Amygdala (tissue), 56 donors: Measurements from ENCODE around the gene TMEM127.

Experiments used
- DNase-seq, 56 donors: peaks; one replicate each; lab custom pipeline; 2025; lab: John Stamatoyannopoulos, UW

TMEM127 gene

DNA sequence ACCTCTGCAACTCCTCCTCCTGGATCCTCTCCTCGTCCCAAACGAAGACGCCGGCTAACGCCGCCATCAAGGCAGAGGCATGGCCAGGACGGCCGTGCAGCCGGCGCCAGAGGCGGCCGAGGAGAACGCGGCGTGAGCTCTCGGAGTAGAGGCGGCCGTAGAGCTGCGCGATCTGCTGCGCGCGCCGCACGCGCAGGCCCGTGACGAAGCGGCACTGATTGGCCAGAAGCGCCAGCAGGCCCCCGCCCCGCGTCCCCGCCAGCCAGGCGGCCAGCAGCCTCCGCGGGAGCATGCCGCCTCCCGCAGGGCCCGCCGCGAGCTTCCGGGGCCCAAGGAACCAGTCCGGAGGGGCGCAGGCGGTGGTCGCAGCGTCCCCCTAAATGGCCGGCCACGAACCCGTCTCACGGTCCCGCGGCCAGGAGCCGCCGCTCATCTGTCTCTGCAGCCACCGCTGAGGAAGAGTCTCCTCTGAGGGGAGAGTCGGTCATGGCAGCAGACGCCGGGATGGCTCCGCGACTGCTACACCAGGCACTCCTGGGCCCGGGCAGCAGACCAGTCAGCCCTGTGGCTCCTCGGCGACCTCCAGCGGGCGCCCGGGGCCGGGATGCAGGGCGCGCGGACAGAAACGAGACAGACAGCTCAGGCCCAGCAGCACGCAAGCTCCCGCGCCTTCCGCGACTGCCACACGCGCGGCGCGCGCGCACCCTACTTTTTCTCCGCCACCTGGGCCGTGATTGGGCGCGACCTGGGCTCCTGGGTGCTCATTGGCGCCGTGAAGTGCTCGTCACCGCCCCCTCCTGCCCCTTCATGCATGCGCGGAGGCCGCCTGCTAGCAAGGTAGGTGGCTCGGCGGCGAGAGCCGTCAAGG is 57.4 kb downstream of the TMEM127 start, which contains the start of gene STARD7:
TSS of gene STARD7 (minus strand) at position 685 of the 868 bp plus-strand sequence. CDS start at position 292, 393 bp downstream.
- peak; percentile 85 to 98 (median 94) for DNase-seq

DNA sequence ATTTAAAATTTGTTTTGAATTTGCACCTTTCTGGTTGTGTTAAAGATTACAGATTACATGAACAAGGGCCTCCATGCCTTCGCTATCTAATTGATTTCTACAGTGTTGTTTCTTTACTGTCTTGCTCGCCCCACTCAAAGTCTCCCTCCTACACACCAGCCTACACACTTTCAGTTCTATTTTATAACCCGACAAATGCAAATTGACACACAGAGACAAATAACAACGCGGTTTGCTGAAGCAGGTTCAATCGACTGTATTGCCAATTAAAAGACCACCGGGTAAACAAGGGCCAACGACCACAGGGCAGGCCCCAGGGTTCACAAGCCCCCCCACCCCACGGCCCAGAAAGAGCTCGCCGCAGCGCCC is 58.0 kb downstream of the TMEM127 start:
- no peak for DNase-seq

DNA sequence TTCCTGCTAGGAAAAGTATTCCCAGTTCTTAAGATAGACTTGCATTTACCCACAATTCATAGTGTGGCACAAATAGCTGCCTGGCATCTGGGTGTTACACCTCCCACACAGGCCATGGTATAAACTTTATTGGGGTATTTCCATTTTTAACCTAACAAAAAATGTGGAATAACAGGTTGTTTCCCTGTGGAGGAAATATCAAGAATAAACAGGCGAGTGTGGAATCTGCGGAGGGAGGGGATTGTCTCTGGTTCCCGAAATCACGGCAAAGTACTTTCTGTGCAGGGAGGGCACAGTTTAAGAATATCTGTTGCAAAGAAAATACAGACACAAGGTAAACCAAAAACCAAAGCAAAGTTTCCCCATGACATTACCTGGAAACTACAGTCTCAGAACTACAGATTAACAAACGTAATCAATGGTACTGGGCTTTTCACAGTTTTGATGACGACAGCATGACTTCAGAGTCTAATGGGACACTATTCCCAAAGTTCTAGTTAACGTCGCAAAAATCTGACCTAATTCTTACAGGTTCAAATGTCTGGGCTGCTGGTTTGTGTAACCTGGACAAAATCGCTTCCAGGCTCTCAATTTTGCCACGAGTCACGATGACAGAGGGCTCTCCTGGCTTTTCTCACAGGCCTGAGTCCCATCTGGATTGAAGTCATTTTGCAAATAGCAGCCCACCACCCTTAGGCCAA is 58.6 kb downstream of the TMEM127 start:
- no peak for DNase-seq

DNA sequence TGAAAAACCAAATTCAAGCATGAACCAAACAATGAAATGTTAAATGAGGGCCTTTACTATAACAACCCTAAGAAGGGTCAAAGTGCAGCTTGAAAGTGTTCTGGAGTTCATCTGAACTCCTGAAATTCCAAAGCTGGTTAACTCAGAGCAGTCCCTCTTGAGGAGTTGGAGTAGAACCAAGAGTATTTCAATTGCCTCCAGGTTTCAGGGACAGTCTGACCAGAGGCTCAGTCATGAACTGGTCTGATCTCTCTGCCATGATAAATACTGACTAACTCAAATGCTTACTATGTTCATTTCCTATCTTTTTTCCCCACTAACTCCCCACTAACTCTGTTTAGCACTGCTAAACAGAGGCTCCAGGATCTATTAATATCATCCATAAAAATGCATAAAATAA is 59.9 kb downstream of the TMEM127 start:
- no peak for DNase-seq

DNA sequence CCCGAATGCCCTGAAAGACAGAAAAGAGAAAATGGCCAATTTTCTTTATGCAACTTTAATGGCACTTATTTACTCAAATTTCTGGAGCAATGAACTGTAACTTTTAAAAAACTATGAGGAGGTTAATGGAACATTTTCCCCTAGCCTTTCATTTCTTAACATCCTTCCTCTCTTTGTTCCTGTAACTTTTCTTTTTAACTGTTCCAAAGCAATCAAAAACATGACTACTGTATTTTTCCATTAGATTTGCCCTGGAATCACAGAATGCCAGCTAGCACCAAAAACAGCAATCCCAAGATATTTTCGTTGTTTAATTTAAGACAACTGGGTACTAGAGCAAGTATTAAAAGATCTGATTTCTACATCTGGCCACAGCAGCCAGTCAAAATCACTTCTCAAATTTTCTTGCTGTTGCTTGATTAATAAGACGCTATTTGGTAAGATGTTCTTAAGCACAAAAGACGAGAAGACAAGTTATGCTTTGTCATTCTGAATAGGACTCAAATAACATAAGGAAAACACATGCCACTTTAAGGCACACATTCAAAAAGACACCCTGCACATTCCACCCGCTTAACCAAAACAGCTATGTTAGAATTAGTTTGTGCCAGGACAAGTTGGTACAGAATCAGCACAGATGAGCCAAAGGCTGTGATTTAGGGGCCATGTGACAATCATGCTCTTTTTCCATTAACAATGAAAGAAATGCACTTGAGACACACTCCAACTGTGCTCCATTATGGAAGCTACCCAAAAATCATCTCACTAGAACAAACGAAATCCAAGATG is 60.8 kb downstream of the TMEM127 start:
- DNase-seq, result peak in 18 of 56 donors; percentile 9 to 67 (median 24)

DNA sequence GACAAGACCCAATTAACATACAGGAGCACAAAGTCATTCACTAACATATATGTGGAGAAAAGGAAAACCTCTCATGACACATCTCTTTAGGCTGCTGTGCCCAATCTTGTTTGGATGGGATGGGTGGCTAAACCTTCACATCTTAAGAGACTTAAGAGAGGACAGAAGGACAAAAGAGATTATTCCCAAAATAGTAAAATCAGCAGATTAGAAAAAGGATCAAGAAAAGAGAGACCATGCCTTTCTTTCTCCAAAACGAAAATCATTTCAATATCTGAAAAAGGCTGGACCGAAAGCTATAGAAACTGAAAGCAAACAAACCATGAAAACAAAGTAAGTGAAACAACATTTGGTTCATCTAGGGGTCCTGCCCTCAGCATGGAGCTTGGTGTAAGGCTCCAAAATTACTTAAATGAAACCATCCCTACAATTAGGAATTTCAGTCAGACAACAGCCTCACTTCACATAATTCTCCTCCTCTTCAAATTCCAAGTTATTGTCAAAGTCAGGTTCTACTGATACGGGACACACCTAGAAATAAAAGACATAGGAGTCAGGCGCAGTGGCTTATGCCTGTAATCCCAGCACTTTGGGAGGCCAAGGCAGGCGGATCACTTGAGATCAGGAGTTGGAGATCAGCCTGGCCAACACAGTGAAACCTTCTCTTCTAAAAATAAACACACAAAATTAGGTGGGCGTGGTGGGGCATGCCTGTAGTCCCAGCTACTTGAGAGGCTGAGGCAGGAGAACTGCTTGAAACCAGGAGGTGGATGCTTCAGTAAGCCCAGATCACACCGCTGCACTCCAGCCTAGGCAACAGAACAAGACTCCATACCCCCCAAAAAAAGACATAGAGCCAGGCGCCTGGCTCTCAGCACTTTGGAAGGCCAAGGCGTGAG is 62.4 kb downstream of the TMEM127 start:
- no peak for DNase-seq

DNA sequence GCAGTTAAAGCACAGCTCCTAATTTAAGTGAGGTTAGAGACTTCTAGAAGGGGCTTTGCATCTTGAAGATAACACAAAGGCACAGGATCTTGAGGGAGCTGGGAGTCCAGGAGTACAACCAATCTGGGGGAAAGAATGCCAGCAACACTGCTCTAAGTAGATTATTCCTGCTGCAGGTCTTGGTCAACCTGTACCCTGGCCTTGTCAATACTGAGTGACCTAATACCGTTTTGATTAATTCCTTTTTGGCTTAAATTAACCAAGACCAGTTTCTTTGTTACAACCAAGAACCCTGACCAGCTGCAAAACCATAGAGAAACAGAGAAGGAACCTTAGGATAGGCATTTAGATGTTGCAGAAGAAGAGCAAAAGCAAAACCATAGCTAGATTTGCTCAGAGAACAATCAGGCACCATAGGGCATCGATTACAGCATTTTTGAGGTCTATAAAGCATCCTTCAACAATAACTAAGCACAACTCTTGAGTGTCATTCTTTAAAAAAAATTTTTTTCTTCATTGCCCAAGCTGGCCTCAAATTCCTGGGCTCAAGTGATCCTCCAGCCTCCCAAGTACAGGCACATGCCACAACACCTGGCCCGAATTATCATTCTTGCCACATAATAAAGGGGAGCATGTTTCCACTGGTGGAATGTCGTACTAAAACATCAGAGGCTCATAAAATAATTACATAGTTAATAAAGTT is 63.5 kb downstream of the TMEM127 start:
- DNase-seq, result no peak

DNA sequence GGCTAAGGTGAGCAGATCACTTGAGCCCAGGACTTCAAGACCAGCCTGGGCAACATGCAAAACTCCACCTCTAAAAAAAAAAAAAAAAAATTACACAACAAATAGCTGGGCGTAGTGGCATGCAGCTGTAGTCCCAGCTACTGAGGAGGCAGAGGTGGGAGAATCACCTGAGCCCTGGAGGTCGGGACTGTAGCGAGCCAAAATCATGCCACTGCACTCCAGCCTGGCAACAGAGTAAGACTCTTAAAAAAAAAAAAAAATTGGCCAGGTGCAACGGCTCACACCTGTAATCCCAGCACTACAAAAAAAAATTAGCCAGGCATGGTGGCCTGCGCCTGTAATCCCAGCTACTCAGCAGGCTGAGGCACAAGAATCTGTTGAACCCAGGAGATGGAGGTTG is 64.5 kb downstream of the TMEM127 start:
- no peak for DNase-seq

DNA sequence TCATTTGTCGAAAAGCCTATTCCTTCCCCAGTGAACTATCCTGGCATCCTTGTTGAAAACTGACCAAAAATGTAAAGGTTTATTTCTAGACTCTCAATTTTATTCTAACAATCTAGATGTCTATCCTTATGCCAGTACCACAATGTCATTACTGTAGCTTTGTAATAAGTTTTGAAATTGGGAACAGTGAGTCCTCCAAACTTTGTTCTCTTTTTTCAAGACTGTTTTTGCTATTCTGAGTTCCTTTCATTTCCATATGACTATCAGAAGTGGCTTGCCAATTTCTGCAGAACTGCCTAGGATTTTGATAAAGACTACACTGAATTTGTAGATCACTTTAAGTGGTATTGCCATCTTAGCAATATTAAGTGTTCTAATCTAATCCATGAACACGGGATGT is 66.9 kb downstream of the TMEM127 start:
- DNase-seq, result no peak
